ENCODE results near the gene XNDC1N.

The XNDC1N gene

DNA sequence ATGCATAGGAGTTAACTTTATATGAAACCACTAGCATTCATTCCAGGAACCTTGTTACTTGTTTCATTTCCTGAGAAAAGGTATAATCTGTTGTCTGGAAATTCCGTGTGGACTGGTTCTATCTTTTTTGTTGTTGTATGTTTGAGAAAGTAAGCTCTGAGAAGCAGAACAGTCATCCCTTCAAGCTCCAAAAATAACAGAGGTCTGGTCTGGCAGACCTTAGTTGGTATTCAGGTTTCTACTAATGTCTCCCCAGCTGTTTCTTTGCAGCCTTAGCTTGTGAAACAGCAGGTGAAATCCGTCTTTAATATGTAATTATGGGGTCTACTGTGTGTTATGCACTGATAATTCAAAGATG, 2.8 kb upstream of the XNDC1N start:
- Histone ChIP-seq H3K27me3 (ENCODE audit: insufficient read depth, low read depth) (no peaks in the 10 kb centered on the region), H3K4me1 (ENCODE audit: low read depth, poor library complexity, severe bottlenecking) (peaks cover 27% of the 10 kb centered on the region), H4K20me1 (ENCODE audit: insufficient read depth) (no peaks in the 10 kb centered on the region), H3K27ac (no peak overlapping the region), H2AFZ (ENCODE audit: low read depth) (no peak overlapping the region), H3K79me2 (ENCODE audit: insufficient read depth, low read depth) (peaks cover 49% of the 10 kb centered on the region), H3K4me2 (no peak overlapping the region), H3K9ac (no peak overlapping the region), H3K4me3 (IDR thresholded peaks at IDR 0.05; ENCODE audit: insufficient read depth, low read depth, low read length) (no peak overlapping the region), H3K36me3 (ENCODE audit: insufficient read depth) (no peaks in the 10 kb centered on the region)
- no peak for TF ChIP-seq CTCF (conservative IDR thresholded peaks at IDR 0.05; ENCODE audit: low read depth, low read length)

DNA sequence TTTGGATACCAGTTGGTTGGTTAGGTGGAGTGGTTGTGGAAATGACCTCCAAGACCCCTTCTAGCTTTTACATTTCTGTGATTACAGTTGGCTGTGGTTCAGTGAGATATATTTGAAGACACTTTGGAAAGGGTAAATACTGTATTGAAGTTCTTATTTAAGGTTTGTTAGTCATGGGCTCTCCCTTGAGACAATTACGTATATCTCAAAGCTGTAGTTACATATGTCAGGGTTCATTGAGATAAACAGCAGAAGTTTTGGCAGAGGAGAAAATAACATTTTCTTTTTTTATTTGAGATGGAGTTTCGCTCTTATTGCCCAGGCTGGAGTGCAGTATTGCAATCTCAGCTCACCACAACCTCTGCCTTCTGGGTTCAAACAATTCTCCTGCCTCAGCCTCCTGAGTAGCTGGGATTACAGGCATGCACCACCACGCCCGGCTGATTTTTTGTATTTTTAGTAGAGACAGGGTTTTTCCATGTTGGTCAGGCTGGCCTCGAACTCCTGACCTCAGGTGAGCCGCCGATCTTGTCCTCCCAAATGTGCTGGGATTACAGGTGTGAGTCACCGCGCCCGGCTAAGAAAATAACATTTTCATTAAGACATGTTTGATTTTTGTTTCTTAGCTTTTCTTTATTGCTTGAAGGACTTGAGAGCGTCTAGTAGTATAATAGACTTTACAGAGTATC, 2.3 kb upstream of the XNDC1N start:
- no peaks in the 10 kb centered on the region for H4K20me1 ChIP-seq (ENCODE audit: insufficient read depth)
- H3K27me3 ChIP-seq (ENCODE audit: insufficient read depth, low read depth), result no peaks in the 10 kb centered on the region
- H2AFZ ChIP-seq (ENCODE audit: low read depth), result no peak overlapping the region
- H3K4me1 ChIP-seq (ENCODE audit: low read depth, poor library complexity, severe bottlenecking), result peaks cover 27% of the 10 kb centered on the region
- no peak overlapping the region for H3K9ac ChIP-seq
- H3K27ac ChIP-seq, result no peak overlapping the region
- no peak overlapping the region for H3K4me3 ChIP-seq (IDR thresholded peaks at IDR 0.05; ENCODE audit: insufficient read depth, low read depth, low read length)
- H3K79me2 ChIP-seq (ENCODE audit: insufficient read depth, low read depth), result peaks cover 49% of the 10 kb centered on the region
- no peak overlapping the region; the same call in 1 of the 2 replicates for H3K4me2 ChIP-seq
- TF ChIP-seq CTCF (conservative IDR thresholded peaks at IDR 0.05; ENCODE audit: low read depth, low read length), result no peak
- 0 out of 2 replicates have a peak, but pooled peaks cover 3% of the 10 kb centered on the region for H3K36me3 ChIP-seq (ENCODE audit: insufficient read depth)

DNA sequence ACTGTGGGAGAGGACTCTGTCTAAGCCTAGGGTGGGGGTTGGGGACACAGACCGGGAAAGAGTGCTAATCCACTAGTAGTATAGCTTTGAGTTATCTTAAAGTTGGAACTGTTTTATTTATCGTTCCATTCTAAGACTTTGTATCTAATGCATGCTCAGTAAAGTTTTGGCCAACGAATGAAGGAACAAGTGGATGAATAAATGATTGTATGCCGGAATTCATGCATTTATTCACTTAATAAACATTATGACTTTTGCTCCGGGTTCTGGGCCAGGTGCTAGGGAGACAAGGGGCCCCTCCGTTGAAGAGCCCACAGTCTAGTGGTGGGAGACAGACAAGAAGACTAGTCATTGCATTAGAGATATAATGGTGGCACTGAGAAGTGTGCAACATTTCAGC, 1.1 kb upstream of the XNDC1N start:
- peaks cover 42% of the 10 kb centered on the region for H3K79me2 ChIP-seq (ENCODE audit: insufficient read depth, low read depth)
- no peak overlapping the region; the same call in 1 of the 2 replicates for H2AFZ ChIP-seq (ENCODE audit: low read depth)

GRCh38 chr11:71928737-71929443, 496 bp upstream of the XNDC1N start, which contains the start of gene RNF121:
Gene RNF121, plus strand, starts transcription at chr11:71929046. Its CDS starts 16 bp downstream, at chr11:71929062.
- Histone ChIP-seq H3K27me3 (ENCODE audit: insufficient read depth, low read depth) (no peaks in the 10 kb centered on the region), H3K36me3 (ENCODE audit: insufficient read depth) (0 out of 2 replicates have a peak, but pooled peaks cover 6% of the 10 kb centered on the region), H3K27ac (peak within 1 kb of the TSS; percentile 88), H3K4me2 (peak within 1 kb of the TSS; percentile 100), H4K20me1 (ENCODE audit: insufficient read depth) (no peaks in the 10 kb centered on the region), H3K4me3 (IDR thresholded peaks at IDR 0.05; ENCODE audit: insufficient read depth, low read depth, low read length) (no peak within 1 kb of the TSS), H3K4me1 (ENCODE audit: low read depth, poor library complexity, severe bottlenecking) (peaks cover 27% of the 10 kb centered on the region), H3K9ac (peak within 1 kb of the TSS; percentile 87), H3K79me2 (ENCODE audit: insufficient read depth, low read depth) (peaks cover 42% of the 10 kb centered on the region), H2AFZ (ENCODE audit: low read depth) (peak within 1 kb of the TSS; percentile 92)
- no peak for TF ChIP-seq CTCF (conservative IDR thresholded peaks at IDR 0.05; ENCODE audit: low read depth, low read length)

More for the DNA sequence above, 1.1 kb upstream of the XNDC1N start:
- H3K4me3 ChIP-seq (IDR thresholded peaks at IDR 0.05; ENCODE audit: insufficient read depth, low read depth, low read length), result no peak overlapping the region
- H3K4me1 ChIP-seq (ENCODE audit: low read depth, poor library complexity, severe bottlenecking), result peaks cover 27% of the 10 kb centered on the region
- no peaks in the 10 kb centered on the region for H4K20me1 ChIP-seq (ENCODE audit: insufficient read depth)
- no peak for TF ChIP-seq CTCF (conservative IDR thresholded peaks at IDR 0.05; ENCODE audit: low read depth, low read length)
- H3K27ac ChIP-seq, result no peak overlapping the region
- 0 out of 2 replicates have a peak, but pooled peaks cover 6% of the 10 kb centered on the region for H3K36me3 ChIP-seq (ENCODE audit: insufficient read depth)
- peak overlapping the region; percentile 100 for H3K4me2 ChIP-seq
- peak overlapping the region; percentile 26; the same call in 1 of the 2 replicates for H3K9ac ChIP-seq
- no peaks in the 10 kb centered on the region for H3K27me3 ChIP-seq (ENCODE audit: insufficient read depth, low read depth)
